PC-9 (cell line): Measurements from ENCODE around the gene SOX10. TPM values are rescaled to one million over a fixed set of nuclear protein-coding genes. Genes with fewer than 3 reads are reported as not detected.
A peak's percentile ranks its signal among the peaks of the same experiment; 100 is the strongest.

Experiments used
- BruUV-seq: library from RNA; stranded (reverse); fragments of 400-500 nt; replicated peaks from 2 replicates; lab custom pipeline; 2021; lab: Mats Ljungman, UMichigan
- CTCF ChIA-PET: fragments of 300-600 bp; sonication (Branson Sonifier 250); formaldehyde crosslinking; loops from one replicate; lab custom pipeline; 2022; ENCODE audit warnings: antibody characterized with exemption; lab: Charles Lee
- POLR2A ChIA-PET: fragments of 300-600 bp; sonication (Branson Sonifier 250); formaldehyde crosslinking; loops from one replicate; lab custom pipeline; 2022; ENCODE audit warnings: antibody characterized with exemption; ENCODE audit not compliant: unreplicated experiment; lab: Charles Lee
- DNase-seq, 2 experiments: peaks; one replicate each; pipeline versions ENCODE4 v3.0.0 to v3.0.0-alpha.2; 2015 to 2022; ENCODE audit warnings: mixed read lengths in 1 of 2
- H2AFZ ChIP-seq: fragments of 200-600 bp; sonication (generic); 2 replicates; pipeline ENCODE4 v1.8.1; 2017; ENCODE audit warnings: antibody characterized with exemption
- H3F3A ChIP-seq: fragments of 200-600 bp; sonication (generic); 2 replicates; pipeline ENCODE4 v1.8.1; 2017; ENCODE audit warnings: antibody characterized with exemption, mild to moderate bottlenecking, low read depth; ENCODE audit not compliant: insufficient read depth
- H3K27ac ChIP-seq: fragments of 200-600 bp; sonication (generic); 2 replicates; pipeline ENCODE4 v1.6.1; 2016; ENCODE audit warnings: mixed run types
- H3K27me3 ChIP-seq: fragments of 200-600 bp; sonication (generic); 2 replicates; pipeline ENCODE4 v1.6.1; 2016; ENCODE audit warnings: low read depth, mixed run types; ENCODE audit not compliant: insufficient read depth
- H3K36me3 ChIP-seq: fragments of 200-600 bp; sonication (generic); 2 replicates; pipeline ENCODE4 v1.6.1; 2016; ENCODE audit warnings: low read depth, mixed run types
- H3K4me1 ChIP-seq: fragments of 200-600 bp; sonication (generic); replicated peaks from 2 replicates; pipeline ENCODE4 v1.6.1; 2016; ENCODE audit warnings: mixed run types; ENCODE audit not compliant: insufficient read depth
- H3K4me2 ChIP-seq: fragments of 200-600 bp; sonication (generic); 2 replicates; pipeline ENCODE4 v1.6.1; 2017; ENCODE audit warnings: mixed run types
- H3K4me3 ChIP-seq: fragments of 200-600 bp; sonication (generic); 2 replicates; pipeline ENCODE4 v1.6.1; 2016; ENCODE audit warnings: mixed run types
- H3K79me2 ChIP-seq: fragments of 200-600 bp; sonication (generic); 2 replicates; pipeline ENCODE4 v1.6.1; 2017; ENCODE audit warnings: low read depth, mixed run types
- H3K9me2 ChIP-seq: fragments of 200-600 bp; sonication (generic); 2 replicates; pipeline ENCODE4 v1.8.1; 2017; ENCODE audit warnings: mild to moderate bottlenecking; ENCODE audit not compliant: insufficient read depth
- H3K9me3 ChIP-seq: fragments of 200-600 bp; sonication (generic); 2 replicates; pipeline ENCODE4 v1.8.1; 2016; ENCODE audit warnings: low read depth; ENCODE audit not compliant: insufficient read depth
- H4K20me1 ChIP-seq: fragments of 200-600 bp; sonication (generic); 2 replicates; pipeline ENCODE4 v1.8.1; 2017; ENCODE audit not compliant: insufficient read depth
- EZH2 ChIP-seq: fragments of 200-600 bp; sonication (generic); IDR thresholded peaks from 2 replicates; pipeline ENCODE4 v1.8.0; 2017; ENCODE audit warnings: antibody characterized with exemption, low read depth
- intact Hi-C: fragments of 100-400 bp; cut with micrococcal nuclease; formaldehyde crosslinking; loops from one replicate; pipeline ENCODE4 v1.10.0; 2022; ENCODE audit not compliant: unreplicated experiment
- total RNA-seq: library from RNA; stranded (reverse); gene quantifications from 2 replicates; pipeline ENCODE4 v1.2.3, GENCODE V29; 2021
- TF ChIP-seq, protein P1 (sequence below): fragments of 200-600 bp; sonication (generic); conservative IDR thresholded peaks from 2 replicates; pipeline ENCODE4 v1.6.1; 2017; ENCODE audit warnings: mixed run types, antibody characterized with exemption, mild to moderate bottlenecking, moderate library complexity

Gene SOX10
- total RNA-seq, 1 experiment from 2014 or later = not detected

DNA sequence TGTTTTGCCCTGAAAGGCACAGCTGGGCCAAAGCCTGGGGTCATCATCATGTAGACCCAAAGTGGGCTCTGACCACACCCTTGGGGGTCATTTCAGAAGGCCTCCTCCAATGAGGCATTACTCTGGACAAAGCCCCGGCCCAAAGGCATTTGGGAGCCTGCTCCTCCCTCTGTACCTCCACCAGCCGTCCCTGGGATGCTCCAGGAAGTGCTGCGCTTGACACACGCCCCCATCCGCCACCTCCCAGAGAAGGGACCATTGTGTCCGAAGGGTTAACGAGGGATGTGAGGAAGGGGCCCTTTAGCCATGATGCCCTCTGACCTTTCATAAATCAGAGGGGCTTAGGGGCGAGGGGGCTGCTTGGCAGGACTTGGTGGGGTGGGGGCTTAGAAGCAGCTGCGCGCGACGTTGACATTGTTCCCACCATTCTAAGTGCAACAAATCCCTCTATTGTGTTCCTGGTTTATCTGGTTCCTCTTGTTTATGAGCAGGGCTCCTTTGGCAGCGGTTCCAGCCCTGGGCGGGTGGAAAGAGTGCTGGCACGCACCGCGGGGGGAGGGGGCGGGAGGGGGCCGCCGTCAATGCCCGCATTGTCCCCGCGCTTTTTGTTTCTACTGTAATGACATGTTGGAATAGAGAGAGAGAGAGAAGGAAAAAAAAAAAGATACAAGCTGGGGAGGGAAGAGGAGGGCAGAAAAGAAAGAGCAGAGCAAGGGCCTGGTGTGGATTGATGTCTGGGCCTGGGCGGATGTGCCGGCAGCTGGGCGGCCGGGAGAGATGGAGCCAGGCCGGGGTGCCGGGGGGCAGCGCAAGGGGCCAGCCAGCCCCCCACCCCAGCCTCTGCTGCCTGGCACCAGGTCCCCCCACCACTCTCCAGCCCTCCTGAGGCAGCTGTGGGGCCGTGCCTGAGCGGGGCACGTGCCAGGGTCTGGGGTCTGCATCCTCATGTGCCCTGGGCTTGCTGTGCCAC is 32.1 kb upstream of the SOX10 start:
- H3K9me2 ChIP-seq = no peaks in the 10 kb centered on the region
- ChIA-PET CTCF (interaction anchor here (0.6 kb wide), 1 partner anchor 63 kb away, joined by 5 read pairs; the partner anchor contains the start of genes C22orf23 and POLR2F), POLR2A (no interaction called here)
- no peaks in the 10 kb centered on the region; the same call in 1 of the 2 replicates for H3K9me3 ChIP-seq
- peak in 1 of 2 experiments; percentile 51 for DNase-seq
- no peaks in the 10 kb centered on the region for H4K20me1 ChIP-seq
- intact Hi-C loops = no loop called here
- no peak overlapping the region for H3K4me3 ChIP-seq
- BruUV-seq = no TSS peak
- no peaks in the 10 kb centered on the region for H3F3A ChIP-seq
- no peaks in the 10 kb centered on the region for H3K27me3 ChIP-seq
- no peaks in the 10 kb centered on the region for H3K4me1 ChIP-seq
- TF ChIP-seq, protein P1, sequence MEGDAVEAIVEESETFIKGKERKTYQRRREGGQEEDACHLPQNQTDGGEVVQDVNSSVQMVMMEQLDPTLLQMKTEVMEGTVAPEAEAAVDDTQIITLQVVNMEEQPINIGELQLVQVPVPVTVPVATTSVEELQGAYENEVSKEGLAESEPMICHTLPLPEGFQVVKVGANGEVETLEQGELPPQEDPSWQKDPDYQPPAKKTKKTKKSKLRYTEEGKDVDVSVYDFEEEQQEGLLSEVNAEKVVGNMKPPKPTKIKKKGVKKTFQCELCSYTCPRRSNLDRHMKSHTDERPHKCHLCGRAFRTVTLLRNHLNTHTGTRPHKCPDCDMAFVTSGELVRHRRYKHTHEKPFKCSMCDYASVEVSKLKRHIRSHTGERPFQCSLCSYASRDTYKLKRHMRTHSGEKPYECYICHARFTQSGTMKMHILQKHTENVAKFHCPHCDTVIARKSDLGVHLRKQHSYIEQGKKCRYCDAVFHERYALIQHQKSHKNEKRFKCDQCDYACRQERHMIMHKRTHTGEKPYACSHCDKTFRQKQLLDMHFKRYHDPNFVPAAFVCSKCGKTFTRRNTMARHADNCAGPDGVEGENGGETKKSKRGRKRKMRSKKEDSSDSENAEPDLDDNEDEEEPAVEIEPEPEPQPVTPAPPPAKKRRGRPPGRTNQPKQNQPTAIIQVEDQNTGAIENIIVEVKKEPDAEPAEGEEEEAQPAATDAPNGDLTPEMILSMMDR = no peak
- TF ChIP-seq EZH2 = no peak
- H3K79me2 ChIP-seq = no peaks in the 10 kb centered on the region
- 0 out of 2 replicates have a peak overlapping the region, but pooled peaks have one; percentile 63 for H2AFZ ChIP-seq
- no peaks in the 10 kb centered on the region for H3K36me3 ChIP-seq
- no peak overlapping the region for H3K27ac ChIP-seq
- H3K4me2 ChIP-seq = 0 out of 2 replicates have a peak overlapping the region, but pooled peaks have one; percentile 8

DNA sequence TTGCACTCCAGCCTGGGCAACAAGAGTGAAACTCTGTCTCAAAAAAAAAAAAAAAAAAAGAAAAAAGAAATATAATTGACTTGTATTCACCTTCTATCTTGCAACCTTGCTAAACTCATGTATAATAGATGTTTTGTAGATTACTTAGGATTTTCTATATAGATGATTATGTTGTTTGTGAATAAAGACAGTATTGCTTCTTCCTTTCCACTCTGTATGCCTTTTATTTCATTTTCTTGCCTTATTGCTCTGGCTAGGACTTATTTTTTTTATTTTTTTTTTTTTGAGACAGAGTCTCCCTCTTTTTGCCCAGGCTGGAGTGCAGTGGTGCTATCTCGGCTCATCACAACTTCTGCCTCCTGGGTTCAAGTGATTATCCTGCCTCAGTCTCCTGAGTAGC is 29.7 kb upstream of the SOX10 start:
- ChIA-PET POLR2A (no interaction called here), CTCF (no interaction called here)
- H3K4me2 ChIP-seq = no peak overlapping the region
- BruUV-seq = no TSS peak
- H3F3A ChIP-seq = no peaks in the 10 kb centered on the region
- no peaks in the 10 kb centered on the region for H3K79me2 ChIP-seq
- intact Hi-C loops = no loop called here
- H3K4me1 ChIP-seq = no peaks in the 10 kb centered on the region
- H3K9me3 ChIP-seq = no peaks in the 10 kb centered on the region; the same call in 1 of the 2 replicates
- H4K20me1 ChIP-seq = no peaks in the 10 kb centered on the region
- no peaks in the 10 kb centered on the region for H3K36me3 ChIP-seq
- no peak overlapping the region for H2AFZ ChIP-seq
- no peaks in the 10 kb centered on the region for H3K9me2 ChIP-seq
- TF ChIP-seq, protein P1 = no peak
- no peak for TF ChIP-seq EZH2
- no peak for DNase-seq
- H3K4me3 ChIP-seq = no peak overlapping the region
- H3K27ac ChIP-seq = no peak overlapping the region
- no peaks in the 10 kb centered on the region for H3K27me3 ChIP-seq

DNA sequence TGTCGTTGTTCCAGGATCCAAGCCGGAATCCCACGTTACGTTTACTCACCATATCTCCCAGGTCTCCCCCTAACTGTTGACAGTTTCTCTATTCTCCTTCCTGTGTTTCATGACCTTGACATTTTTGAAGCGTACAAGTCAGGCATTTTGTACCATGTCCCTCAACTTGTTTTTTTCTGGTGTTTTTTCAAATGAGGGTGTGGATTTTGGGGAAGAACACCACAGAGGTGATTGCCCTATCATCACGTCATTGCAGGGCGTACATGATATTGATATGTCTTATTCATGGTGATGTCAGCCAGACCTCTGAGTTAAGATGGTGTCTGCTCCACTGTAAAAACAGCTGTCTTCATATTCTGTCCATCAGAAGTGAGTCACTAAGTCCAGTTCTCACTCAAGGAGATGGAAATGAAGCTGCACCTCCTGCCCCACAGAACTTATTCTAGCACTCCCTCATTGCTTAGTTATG is 28.3 kb upstream of the SOX10 start:
- H3K36me3 ChIP-seq = no peaks in the 10 kb centered on the region
- no peak overlapping the region for H3K27ac ChIP-seq
- no peaks in the 10 kb centered on the region for H3F3A ChIP-seq
- BruUV-seq = no TSS peak
- no peaks in the 10 kb centered on the region for H3K79me2 ChIP-seq
- H3K9me2 ChIP-seq = no peaks in the 10 kb centered on the region
- ChIA-PET CTCF (no interaction called here), POLR2A (interaction anchor here (0.6 kb wide), 1 partner anchor 13 kb away, joined by 3 read pairs; no protein-coding TSS in a partner anchor)
- no peak overlapping the region for H3K4me2 ChIP-seq
- intact Hi-C loops = no loop called here
- no peaks in the 10 kb centered on the region for H3K4me1 ChIP-seq
- H3K4me3 ChIP-seq = no peak overlapping the region
- TF ChIP-seq EZH2 = no peak
- TF ChIP-seq, protein P1 = no peak
- no peaks in the 10 kb centered on the region; the same call in 1 of the 2 replicates for H3K9me3 ChIP-seq
- H4K20me1 ChIP-seq = no peaks in the 10 kb centered on the region
- no peak for DNase-seq
- H3K27me3 ChIP-seq = no peaks in the 10 kb centered on the region
- no peak overlapping the region for H2AFZ ChIP-seq
